CD4-positive, alpha-beta T cell (primary cell): ENCODE results near the gene EPDR1. TPM values are rescaled to one million over a fixed set of nuclear protein-coding genes. Genes with fewer than 3 reads are reported as not detected.

Experiments
- ATAC-seq: fragments of 200-7000 bp; cut with Tn5 transposase; one replicate; pipeline ENCODE4 v1.10.0; 2022; ENCODE audit warnings: mild to moderate bottlenecking; ENCODE audit not compliant: poor library complexity
- CTCF ChIA-PET: fragments of 350-600 bp; sonication (Branson Sonifier 250); formaldehyde crosslinking; loops from one replicate; lab custom pipeline; 2021; ENCODE audit warnings: antibody characterized with exemption, inconsistent platforms; lab: Charles Lee
- POLR2A ChIA-PET: fragments of 350-600 bp; sonication (Branson Sonifier 250); formaldehyde crosslinking; loops from one replicate; lab custom pipeline; 2021; ENCODE audit warnings: antibody characterized with exemption, inconsistent platforms; lab: Charles Lee
- DNase-seq, 14 experiments: peaks; one replicate each; pipeline ENCODE4 v3.0.0-alpha.2; 2013 to 2020; ENCODE audit warnings: mixed read lengths in 2 of 14
- H3K27ac ChIP-seq, 2 donors: one replicate each; pipeline versions ENCODE4 v1.5.1 to v1.7.0; 2013; ENCODE audit warnings: low read length in 2 of 2, low read depth in 1 of 2, mild to moderate bottlenecking in 1 of 2
- H3K27me3 ChIP-seq, 2 experiments: 1 replicate in 1 of 2; 2 replicates in 1 of 2; pipeline versions ENCODE4 v1.6.1 to v1.7.0; 2013; ENCODE audit warnings: low read length in 2 of 2, control low read depth in 1 of 2, mild to moderate bottlenecking in 1 of 2, moderate library complexity in 1 of 2; ENCODE audit not compliant: insufficient read depth in 2 of 2, control insufficient read depth in 1 of 2
- H3K36me3 ChIP-seq: one replicate; pipeline ENCODE4 v1.6.1; 2013; ENCODE audit warnings: low read length, control low read depth; ENCODE audit not compliant: insufficient read depth
- H3K4me1 ChIP-seq: one replicate; pipeline ENCODE4 v1.6.1; 2013; ENCODE audit warnings: low read length, control low read depth; ENCODE audit not compliant: insufficient read depth
- H3K4me3 ChIP-seq: one replicate; pipeline ENCODE4 v1.5.1; 2013; ENCODE audit warnings: mild to moderate bottlenecking, low read length, moderate library complexity
- H3K9me3 ChIP-seq, 2 experiments: 1 replicate in 1 of 2; 2 replicates in 1 of 2; pipeline versions ENCODE4 v1.6.1 to v1.7.0; 2013; ENCODE audit warnings: low read length in 2 of 2, mild to moderate bottlenecking in 2 of 2, control low read depth in 1 of 2, moderate library complexity in 1 of 2; ENCODE audit not compliant: control insufficient read depth in 1 of 2, insufficient read depth in 1 of 2
- H3K27ac Mint-ChIP-seq: one replicate; pipeline ENCODE4 v1.8.0; 2020; ENCODE audit warnings: mixed read lengths
- H3K27me3 Mint-ChIP-seq: one replicate; pipeline ENCODE4 v1.8.0; 2021; ENCODE audit warnings: mixed read lengths
- H3K36me3 Mint-ChIP-seq: one replicate; pipeline ENCODE4 v1.8.0; 2021; ENCODE audit warnings: low read depth, mixed read lengths
- H3K4me1 Mint-ChIP-seq: one replicate; pipeline ENCODE4 v1.8.0; 2021; ENCODE audit warnings: low read depth, mixed read lengths
- H3K4me3 Mint-ChIP-seq: one replicate; pipeline ENCODE4 v1.8.0; 2020; ENCODE audit warnings: mild to moderate bottlenecking, mixed read lengths
- H3K9me3 Mint-ChIP-seq: one replicate; pipeline ENCODE4 v1.8.0; 2020; ENCODE audit warnings: mixed read lengths
- intact Hi-C, 2 experiments: fragments of 100-400 bp; cut with DNase I in 1 of 2; cut with micrococcal nuclease in 1 of 2; formaldehyde crosslinking; loops; one replicate each; pipeline versions ENCODE4 v1.15.1 to v1.9.0; 2023 to 2025; cut with DNase I, micrococcal nuclease
- polyA plus RNA-seq, 2 donors: library from polyadenylated mRNA; unstranded; fragments of 120-200 nt; gene quantifications; one replicate each; pipeline ENCODE4 v1.2.1, GENCODE V29; 2013
- total RNA-seq, 174 experiments: library from RNA in 2 of 174; stranded (reverse) in 2 of 174; gene quantifications; one replicate each; pipeline ENCODE4 v1.2.3 and lab custom pipeline; 2021 to 2026
- TF ChIP-seq, protein P1 (sequence below): fragments of 200-600 bp; IDR thresholded peaks from one replicate; pipeline ENCODE4 v1.8.0; 2022; ENCODE audit warnings: antibody characterized with exemption, mild to moderate bottlenecking

EPDR1 gene
- total RNA-seq (not detected), total RNA-seq (lab: John Stamatoyannopoulos, UW) (0 to 3.9 (median 0.36) reads per million in 172 experiments)
- 0.49 TPM for polyA plus RNA-seq (2013, experiment 1 of 2)
- polyA plus RNA-seq (2013, experiment 2 of 2): 2.7 TPM

DNA sequence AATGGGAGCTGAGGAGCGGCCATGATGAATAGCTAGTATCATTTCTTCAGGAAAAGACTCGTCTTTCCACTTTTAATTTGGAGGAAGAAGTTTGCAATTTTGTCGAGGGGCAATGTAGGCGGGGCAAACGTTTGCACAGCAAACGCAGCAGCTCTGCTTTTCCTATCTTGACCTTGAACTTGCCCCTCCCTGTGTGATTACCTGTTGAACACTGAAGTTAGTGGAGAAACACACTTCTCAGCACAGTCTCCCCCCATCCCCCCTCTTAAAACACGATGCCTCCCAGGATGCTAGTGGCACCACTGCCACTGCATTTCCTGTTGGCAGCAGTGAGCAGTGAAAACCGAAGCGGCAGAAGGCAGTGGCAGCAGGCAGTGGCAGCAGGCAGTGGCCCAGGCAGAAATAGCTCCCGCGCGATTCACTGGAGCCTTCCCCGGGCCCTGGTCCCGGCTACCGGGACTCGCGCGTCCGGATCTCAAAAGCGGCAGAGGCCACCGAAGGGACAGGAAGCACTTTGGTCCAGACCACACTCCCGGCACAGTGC lies at the start of gene EPDR1:
Gene EPDR1, plus strand, starts transcription at position 336 of the 544 bp plus-strand sequence. CDS start 300 bp downstream, outside the sequence.
- Histone ChIP-seq H3K27me3 (peaks cover 37 to 63% of the 10 kb centered on the region in 2 experiments), H3K4me3 (peak within 1 kb of the TSS; percentile 47), H3K9me3 (peaks cover 0 to 12% of the 10 kb centered on the region in 2 experiments), H3K4me1 (peaks cover 14% of the 10 kb centered on the region), H3K36me3 (no peaks in the 10 kb centered on the region), H3K27ac (no peak within 1 kb of the TSS)
- Mint-ChIP-seq H3K27ac (no peak within 1 kb of the TSS), H3K36me3 (no peaks in the 10 kb centered on the region), H3K9me3 (peaks cover 2% of the 10 kb centered on the region), H3K4me1 (peaks cover 15% of the 10 kb centered on the region), H3K27me3 (peaks cover 69% of the 10 kb centered on the region), H3K4me3 (peak within 1 kb of the TSS; percentile 87)
- DNase-seq (peak in 6 of 14 experiments; percentile 7 to 48 (median 22)), ATAC-seq (peak; percentile 84)
- POLR2A ChIA-PET: no interaction called here
- TF ChIP-seq, protein P1, sequence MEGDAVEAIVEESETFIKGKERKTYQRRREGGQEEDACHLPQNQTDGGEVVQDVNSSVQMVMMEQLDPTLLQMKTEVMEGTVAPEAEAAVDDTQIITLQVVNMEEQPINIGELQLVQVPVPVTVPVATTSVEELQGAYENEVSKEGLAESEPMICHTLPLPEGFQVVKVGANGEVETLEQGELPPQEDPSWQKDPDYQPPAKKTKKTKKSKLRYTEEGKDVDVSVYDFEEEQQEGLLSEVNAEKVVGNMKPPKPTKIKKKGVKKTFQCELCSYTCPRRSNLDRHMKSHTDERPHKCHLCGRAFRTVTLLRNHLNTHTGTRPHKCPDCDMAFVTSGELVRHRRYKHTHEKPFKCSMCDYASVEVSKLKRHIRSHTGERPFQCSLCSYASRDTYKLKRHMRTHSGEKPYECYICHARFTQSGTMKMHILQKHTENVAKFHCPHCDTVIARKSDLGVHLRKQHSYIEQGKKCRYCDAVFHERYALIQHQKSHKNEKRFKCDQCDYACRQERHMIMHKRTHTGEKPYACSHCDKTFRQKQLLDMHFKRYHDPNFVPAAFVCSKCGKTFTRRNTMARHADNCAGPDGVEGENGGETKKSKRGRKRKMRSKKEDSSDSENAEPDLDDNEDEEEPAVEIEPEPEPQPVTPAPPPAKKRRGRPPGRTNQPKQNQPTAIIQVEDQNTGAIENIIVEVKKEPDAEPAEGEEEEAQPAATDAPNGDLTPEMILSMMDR: no peak
- CTCF ChIA-PET: no interaction called here
- intact Hi-C loops: no loop called here

- no peaks in the 10 kb centered on the region for H3K4me1 ChIP-seq
- H3K4me3 ChIP-seq: no peak overlapping the region
- Mint-ChIP-seq H3K27ac (no peak overlapping the region), H3K9me3 (no peaks in the 10 kb centered on the region), H3K27me3 (peaks cover 22% of the 10 kb centered on the region), H3K36me3 (no peaks in the 10 kb centered on the region), H3K4me1 (no peaks in the 10 kb centered on the region), H3K4me3 (no peak overlapping the region)
- no peaks in the 10 kb centered on the region for H3K36me3 ChIP-seq
- no peak for ATAC-seq
- CTCF ChIA-PET: interaction anchor here (0.6 kb wide), 1 partner anchor 174 kb away, joined by 4 read pairs; no protein-coding TSS in a partner anchor
- H3K27ac ChIP-seq: no peak overlapping the region
- DNase-seq: peak in 1 of 14 experiments; percentile 0
- POLR2A ChIA-PET: no interaction called here
- H3K9me3 ChIP-seq: peaks cover 0 to 4% of the 10 kb centered on the region in 2 experiments
- H3K27me3 ChIP-seq: no peaks in the 10 kb centered on the region
- intact Hi-C loops: no loop called here
- TF ChIP-seq, protein P1: no peak
Observed at GRCh38 chr7:37882086-37882485, 38.4 kb upstream of the EPDR1 start.

- Mint-ChIP-seq H3K27me3 (peaks cover 8% of the 10 kb centered on the region), H3K9me3 (peaks cover 3% of the 10 kb centered on the region), H3K27ac (no peak overlapping the region), H3K4me1 (no peaks in the 10 kb centered on the region), H3K36me3 (no peaks in the 10 kb centered on the region), H3K4me3 (no peak overlapping the region)
- no peak overlapping the region for H3K4me3 ChIP-seq
- intact Hi-C loops: no loop called here
- peaks cover 3 to 5% of the 10 kb centered on the region in 2 experiments for H3K27me3 ChIP-seq
- no peak for DNase-seq
- H3K27ac ChIP-seq: no peak overlapping the region
- H3K4me1 ChIP-seq: no peaks in the 10 kb centered on the region
- CTCF ChIA-PET: no interaction called here
- ATAC-seq: no peak
- POLR2A ChIA-PET: no interaction called here
- no peaks in the 10 kb centered on the region for H3K36me3 ChIP-seq
- H3K9me3 ChIP-seq: no peaks in the 10 kb centered on the region
- TF ChIP-seq, protein P1: no peak
Observed at GRCh38 chr7:37893359-37893758, 27.1 kb upstream of the EPDR1 start.
